ENCODE measurements around the gene MYO5A.
"Not testable (repeated sequence)": the region's sequence is repeated elsewhere in the genome, so short reads cannot be mapped to it uniquely, and the experiment has no call there.

MYO5A gene

GRCh38 chr15:52511084-52511483, 17.6 kb downstream of the MYO5A start:
- no peak overlapping the region for H3K27ac ChIP-seq
- DNase-seq (ENCODE audit: low read depth, low spot score), result no peak

- H3K27ac ChIP-seq, result no peak overlapping the region
- DNase-seq (ENCODE audit: low read depth, low spot score), result no peak
Measured at GRCh38 chr15:52509500-52510245, 19.0 kb downstream of the MYO5A start.

GRCh38 chr15:52506549-52506948, 22.1 kb downstream of the MYO5A start:
- no peak for DNase-seq (ENCODE audit: low read depth, low spot score)
- H3K27ac ChIP-seq, result no peak overlapping the region

GRCh38 chr15:52505151-52505550, 23.5 kb downstream of the MYO5A start:
- peak overlapping the region; percentile 37 for H3K27ac ChIP-seq
- DNase-seq (ENCODE audit: low read depth, low spot score), result peak; percentile 46

- peak; percentile 34 for DNase-seq (ENCODE audit: low read depth, low spot score)
- peak overlapping the region; percentile 37 for H3K27ac ChIP-seq
Measured at GRCh38 chr15:52503788-52504496, 24.7 kb downstream of the MYO5A start.

- H3K27ac ChIP-seq, result no peak overlapping the region
- no peak for DNase-seq (ENCODE audit: low read depth, low spot score)
Measured at GRCh38 chr15:52502608-52503007, 26.1 kb downstream of the MYO5A start.

- H3K27ac ChIP-seq, result no peak overlapping the region
- DNase-seq (ENCODE audit: low read depth, low spot score), result no peak
Measured at GRCh38 chr15:52499506-52499905, 29.2 kb downstream of the MYO5A start.

- peak overlapping the region; percentile 89 for H3K27ac ChIP-seq
- no peak for DNase-seq (ENCODE audit: low read depth, low spot score)
Measured at GRCh38 chr15:52498706-52499105, 30.0 kb downstream of the MYO5A start.

- DNase-seq (ENCODE audit: low read depth, low spot score), result peak; percentile 89
- peak overlapping the region; percentile 89 for H3K27ac ChIP-seq
Measured at GRCh38 chr15:52496776-52497470, 31.8 kb downstream of the MYO5A start.

- H3K27ac ChIP-seq, result peak overlapping the region; percentile 89
- DNase-seq (ENCODE audit: low read depth, low spot score), result no peak
Measured at GRCh38 chr15:52496175-52496574, 32.5 kb downstream of the MYO5A start.

GRCh38 chr15:52495125-52495524, 33.6 kb downstream of the MYO5A start:
- DNase-seq (ENCODE audit: low read depth, low spot score), result no peak
- no peak overlapping the region for H3K27ac ChIP-seq

- no peak for DNase-seq (ENCODE audit: low read depth, low spot score)
- no peak overlapping the region for H3K27ac ChIP-seq
Measured at GRCh38 chr15:52493968-52494367, 34.7 kb downstream of the MYO5A start.

GRCh38 chr15:52492132-52492531, 36.5 kb downstream of the MYO5A start:
- DNase-seq (ENCODE audit: low read depth, low spot score), result no peak
- H3K27ac ChIP-seq, result no peak overlapping the region

- DNase-seq (ENCODE audit: low read depth, low spot score), result no peak
Measured at GRCh38 chr15:52491472-52491871, 37.2 kb downstream of the MYO5A start.

GRCh38 chr15:52489430-52489829, 39.2 kb downstream of the MYO5A start:
- H3K27ac ChIP-seq; DNase-seq (ENCODE audit: low read depth, low spot score): not testable (repeated sequence)

More at GRCh38 chr15:52491472-52491871, 37.2 kb downstream of the MYO5A start:
- H3K27ac ChIP-seq, result no peak overlapping the region

- no peak overlapping the region for H3K27ac ChIP-seq
- DNase-seq (ENCODE audit: low read depth, low spot score), result no peak
Measured at GRCh38 chr15:52488830-52489229, 39.9 kb downstream of the MYO5A start.

- DNase-seq (ENCODE audit: low read depth, low spot score), result no peak
- H3K27ac ChIP-seq, result no peak overlapping the region
Measured at GRCh38 chr15:52486003-52486996, 42.4 kb downstream of the MYO5A start.

GRCh38 chr15:52485290-52485689, 43.4 kb downstream of the MYO5A start:
- H3K27ac ChIP-seq, result no peak overlapping the region
- no peak for DNase-seq (ENCODE audit: low read depth, low spot score)

GRCh38 chr15:52483707-52484106, 45.0 kb downstream of the MYO5A start:
- H3K27ac ChIP-seq, result peak overlapping the region; percentile 8
- DNase-seq (ENCODE audit: low read depth, low spot score), result no peak

- peak overlapping the region; percentile 54 for H3K27ac ChIP-seq
- DNase-seq (ENCODE audit: low read depth, low spot score), result no peak
Measured at GRCh38 chr15:52481915-52482314, 46.8 kb downstream of the MYO5A start.
